Hepatocyte (in vitro differentiated cells): Measurements from ENCODE around the gene GFOD1. TPM values are rescaled to one million over a fixed set of nuclear protein-coding genes. Genes with fewer than 3 reads are reported as not detected.
"Not testable (repeated sequence)": the region's sequence is repeated elsewhere in the genome, so short reads cannot be mapped to it uniquely, and the experiment has no call there.

Experiments
- DNase-seq: peaks from one replicate; pipeline ENCODE4 v3.0.0-alpha.2; 2016; ENCODE audit warnings: low spot score
- H2AFZ ChIP-seq: fragments of 200-600 bp; sonication (generic); 2 replicates; pipeline ENCODE4 v1.6.0; 2016; ENCODE audit warnings: antibody characterized with exemption, mild to moderate bottlenecking
- H3K27ac ChIP-seq: fragments of 200-600 bp; sonication (generic); 2 replicates; pipeline ENCODE4 v1.5.1; 2016; ENCODE audit warnings: mild to moderate bottlenecking
- H3K27me3 ChIP-seq: fragments of 200-600 bp; sonication (generic); 2 replicates; pipeline ENCODE4 v1.6.1; 2016
- H3K36me3 ChIP-seq: fragments of 200-600 bp; sonication (generic); replicated peaks from 2 replicates; pipeline ENCODE4 v1.5.1; 2016; ENCODE audit warnings: low read depth; ENCODE audit not compliant: insufficient read depth
- H3K4me1 ChIP-seq: fragments of 200-600 bp; sonication (generic); 2 replicates; pipeline ENCODE4 v1.5.1; 2016; ENCODE audit warnings: mild to moderate bottlenecking, moderate library complexity; ENCODE audit not compliant: insufficient read depth
- H3K4me2 ChIP-seq: fragments of 200-600 bp; sonication (generic); 2 replicates; pipeline ENCODE4 v1.6.0; 2016
- H3K4me3 ChIP-seq: fragments of 200-600 bp; sonication (generic); 2 replicates; pipeline ENCODE4 v1.5.1; 2016; ENCODE audit warnings: mild to moderate bottlenecking
- H3K79me2 ChIP-seq: fragments of 200-600 bp; sonication (generic); 2 replicates; pipeline ENCODE4 v1.6.0; 2017; ENCODE audit warnings: mild to moderate bottlenecking
- H3K9me2 ChIP-seq: fragments of 200-600 bp; sonication (generic); replicated peaks from 2 replicates; pipeline ENCODE4 v1.6.0; 2017; ENCODE audit warnings: mild to moderate bottlenecking; ENCODE audit not compliant: insufficient read depth
- H3K9me3 ChIP-seq: fragments of 200-600 bp; sonication (generic); 2 replicates; pipeline ENCODE4 v1.5.1; 2016; ENCODE audit warnings: low read depth, mild to moderate bottlenecking
- H4K20me1 ChIP-seq: fragments of 200-600 bp; sonication (generic); 2 replicates; pipeline ENCODE4 v1.6.0; 2016; ENCODE audit warnings: mild to moderate bottlenecking; ENCODE audit not compliant: insufficient read depth, poor library complexity, severe bottlenecking
- CTCF ChIP-seq: fragments of 200-600 bp; sonication (generic); IDR thresholded peaks from 2 replicates; pipeline ENCODE4 v1.5.1; 2016; ENCODE audit warnings: antibody characterized with exemption, mild to moderate bottlenecking; ENCODE audit not compliant: poor library complexity
- EZH2 ChIP-seq: fragments of 200-600 bp; sonication (generic); IDR thresholded peaks from 2 replicates; pipeline ENCODE4 v1.6.1; 2016; ENCODE audit warnings: antibody characterized with exemption, mild to moderate bottlenecking, borderline replicate concordance
- EZH2phosphoT487 ChIP-seq: fragments of 200-600 bp; sonication (generic); IDR thresholded peaks from one replicate; pipeline ENCODE4 v1.6.1; 2018; ENCODE audit warnings: antibody characterized with exemption, mild to moderate bottlenecking, low read depth, moderate library complexity; ENCODE audit not compliant: unreplicated experiment, severe bottlenecking
- WGBS: methylation state at CpG from one replicate; pipeline ENCODE4 v1.1.6; 2016; ENCODE audit warnings: low lambda C conversion rate; ENCODE audit errors: missing lambda C conversion rate; 5-methylcytosine and 5-hydroxymethylcytosine counted together
- polyA plus RNA-seq: library from polyadenylated mRNA; unstranded; fragments of >200 nt; fragmentation: Nextera tagmentation; extraction: Ambion mirVana; gene quantifications from 2 replicates; pipeline ENCODE4 v1.2.1, GENCODE V29; 2016
- total RNA-seq: library from RNA; depleted of rRNA; stranded (reverse); fragments of >200 nt; gene quantifications from 2 replicates; pipeline ENCODE4 v1.2.3, GENCODE V29; 2014

The GFOD1 gene
- total and polyA plus RNA-seq, 2 experiments from 2014 or later, result 2.8 to 3.5 TPM

- Histone ChIP-seq H3K27me3 (no peaks in the 10 kb centered on the region), H3K4me2 (no peak overlapping the region), H4K20me1 (no peaks in the 10 kb centered on the region), H3K36me3 (no peaks in the 10 kb centered on the region), H3K9me3 (no peaks in the 10 kb centered on the region), H3K4me1 (peaks cover 8% of the 10 kb centered on the region), H3K27ac (no peak overlapping the region), H3K9me2 (no peaks in the 10 kb centered on the region), H2AFZ (no peak overlapping the region), H3K4me3 (no peak overlapping the region), H3K79me2 (no peaks in the 10 kb centered on the region)
- DNase-seq, result no peak
- 58% methylated on average over 2 of the region's 2 CpGs for WGBS
- no peak for TF ChIP-seq EZH2phosphoT487
- no peak for TF ChIP-seq EZH2
- TF ChIP-seq CTCF, result no peak
Measured at GRCh38 chr6:13392462-13392861, 94.9 kb downstream of the GFOD1 start.

- Histone ChIP-seq H3K4me2 (no peak overlapping the region), H3K27me3 (no peaks in the 10 kb centered on the region), H2AFZ (no peak overlapping the region), H3K79me2 (no peaks in the 10 kb centered on the region), H4K20me1 (no peaks in the 10 kb centered on the region), H3K9me2 (no peaks in the 10 kb centered on the region), H3K36me3 (no peaks in the 10 kb centered on the region), H3K4me1 (peaks cover 8% of the 10 kb centered on the region), H3K9me3 (no peaks in the 10 kb centered on the region), H3K27ac (no peak overlapping the region), H3K4me3 (no peak overlapping the region)
- WGBS, result 83% methylated on average over 5 of the region's 5 CpGs
- TF ChIP-seq EZH2phosphoT487 (no peak), EZH2 (no peak), CTCF (no peak)
- no peak for DNase-seq
Measured at GRCh38 chr6:13391537-13391936, 95.9 kb downstream of the GFOD1 start.

DNA sequence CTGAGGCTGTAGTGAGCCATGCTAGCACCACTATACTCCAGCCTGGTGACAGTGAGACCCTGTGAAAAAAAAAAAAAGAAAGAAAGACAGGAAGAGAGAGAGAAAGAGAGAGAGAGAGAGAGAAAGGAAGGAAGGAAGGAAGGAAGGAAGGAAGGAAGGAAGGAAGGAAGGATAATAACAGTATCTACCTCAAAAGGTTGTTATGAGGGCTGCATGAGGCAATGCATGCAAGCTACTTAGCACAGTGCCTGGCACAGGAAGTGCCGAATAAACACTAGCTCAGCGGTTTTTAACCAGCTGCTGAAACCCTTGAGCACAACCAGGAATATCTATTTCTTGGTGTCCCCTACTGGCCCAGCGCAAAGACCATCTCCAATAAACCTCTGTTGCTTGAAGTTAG is 96.7 kb downstream of the GFOD1 start:
- no peak for TF ChIP-seq CTCF
- no peak for TF ChIP-seq EZH2
- TF ChIP-seq EZH2phosphoT487, result no peak
- 63% methylated on average over 3 of the region's 3 CpGs for WGBS
- Histone ChIP-seq H2AFZ (no peak overlapping the region), H3K79me2 (no peaks in the 10 kb centered on the region), H3K27ac (no peak overlapping the region), H3K4me3 (no peak overlapping the region), H3K36me3 (no peaks in the 10 kb centered on the region), H3K4me2 (no peak overlapping the region), H3K9me2 (no peaks in the 10 kb centered on the region), H3K4me1 (peaks cover 7% of the 10 kb centered on the region), H4K20me1 (no peaks in the 10 kb centered on the region), H3K27me3 (no peaks in the 10 kb centered on the region), H3K9me3 (no peaks in the 10 kb centered on the region)
- no peak for DNase-seq

GRCh38 chr6:13389237-13389636 is 98.2 kb downstream of the GFOD1 start:
- not testable (repeated sequence) for H3K27me3 ChIP-seq, DNase-seq, H3K79me2 ChIP-seq, H4K20me1 ChIP-seq, H3K9me3 ChIP-seq, H2AFZ ChIP-seq, H3K36me3 ChIP-seq, H3K4me3 ChIP-seq, H3K27ac ChIP-seq, H3K9me2 ChIP-seq, H3K4me1 ChIP-seq, H3K4me2 ChIP-seq
- 100% methylated on average over 1 of the region's 1 CpG for WGBS

- not testable (repeated sequence) for H3K4me2 ChIP-seq, H3K27me3 ChIP-seq, H3K79me2 ChIP-seq, H3K27ac ChIP-seq, H3K36me3 ChIP-seq, H3K9me2 ChIP-seq, H3K4me1 ChIP-seq, H2AFZ ChIP-seq, DNase-seq, H3K4me3 ChIP-seq, H4K20me1 ChIP-seq, H3K9me3 ChIP-seq
- WGBS, result 89% methylated on average over 1 of the region's 1 CpG
Measured at GRCh38 chr6:13388769-13389168, 98.6 kb downstream of the GFOD1 start.
